OCI-LY1 (cell line): Measurements from ENCODE around the gene LSP1.

Experiments
- H2AFZ ChIP-seq: fragments of 200-600 bp; sonication (generic), shearing (Covaris generic); 2 replicates; pipeline ENCODE4 v1.6.0; 2014; ENCODE audit warnings: antibody characterized with exemption, mild to moderate bottlenecking, low read length
- H3F3A ChIP-seq: fragments of 200-600 bp; sonication (generic), shearing (Covaris generic); 2 replicates; pipeline ENCODE4 v1.6.0; 2014; ENCODE audit warnings: mild to moderate bottlenecking, antibody characterized with exemption, low read length, moderate library complexity; ENCODE audit not compliant: insufficient read depth
- H3K27ac ChIP-seq: fragments of 200-600 bp; sonication (generic); 2 replicates; pipeline ENCODE4 v1.5.1; 2014; ENCODE audit warnings: low read length, mixed run types, mild to moderate bottlenecking, low read depth; ENCODE audit not compliant: poor library complexity, severe bottlenecking
- H3K27me3 ChIP-seq: fragments of 200-600 bp; sonication (generic); 2 replicates; pipeline ENCODE4 v1.6.0; 2014; ENCODE audit warnings: antibody characterized with exemption, mild to moderate bottlenecking, low read length, moderate library complexity; ENCODE audit not compliant: insufficient read depth
- H3K36me3 ChIP-seq: fragments of 200-600 bp; sonication (generic); 2 replicates; pipeline ENCODE4 v1.6.1; 2014; ENCODE audit warnings: mild to moderate bottlenecking, antibody characterized with exemption, low read length, moderate library complexity, mixed read lengths; ENCODE audit not compliant: insufficient read depth
- H3K4me1 ChIP-seq: fragments of 200-600 bp; sonication (generic); 2 replicates; pipeline ENCODE4 v1.5.1; 2014; ENCODE audit warnings: mild to moderate bottlenecking, low read length, moderate library complexity; ENCODE audit not compliant: insufficient read depth, severe bottlenecking
- H3K4me2 ChIP-seq: fragments of 200-600 bp; sonication (generic), shearing (Covaris generic); 2 replicates; pipeline ENCODE4 v1.6.1; 2014; ENCODE audit warnings: low read length
- H3K4me3 ChIP-seq: fragments of 200-600 bp; sonication (generic); 2 replicates; pipeline ENCODE4 v1.5.1; 2014; ENCODE audit warnings: low read length, low read depth, mild to moderate bottlenecking, mixed read lengths; ENCODE audit not compliant: poor library complexity, severe bottlenecking
- H3K79me2 ChIP-seq: fragments of 200-600 bp; shearing (Covaris generic); 2 replicates; pipeline ENCODE4 v1.6.1; 2016; ENCODE audit warnings: mixed run types, low read length, mixed read lengths; ENCODE audit not compliant: insufficient read depth
- H3K9ac ChIP-seq: fragments of 200-600 bp; sonication (generic), shearing (Covaris generic); 2 replicates; pipeline ENCODE4 v1.6.1; 2014; ENCODE audit warnings: mild to moderate bottlenecking, low read length, mixed read lengths
- H3K9me2 ChIP-seq: fragments of 200-600 bp; sonication (generic), shearing (Covaris generic); 2 replicates; pipeline ENCODE4 v1.6.1; 2014; ENCODE audit warnings: low read depth, mild to moderate bottlenecking, low read length, mixed read lengths
- H3K9me3 ChIP-seq: fragments of 200-600 bp; shearing (Covaris generic); 2 replicates; pipeline ENCODE4 v1.6.1; 2014; ENCODE audit warnings: low read length, mixed read lengths
- H4K20me1 ChIP-seq: fragments of 200-600 bp; sonication (generic), shearing (Covaris generic); 2 replicates; pipeline ENCODE4 v1.6.0; 2016; ENCODE audit warnings: mild to moderate bottlenecking, low read length; ENCODE audit not compliant: insufficient read depth
- CTCF ChIP-seq: fragments of 200-600 bp; sonication (generic), shearing (Covaris generic); IDR thresholded peaks from 2 replicates; pipeline ENCODE4 v1.5.1; 2017; ENCODE audit warnings: mild to moderate bottlenecking, antibody characterized with exemption, low read length, moderate library complexity, mixed read lengths
- EZH2 ChIP-seq: fragments of 200-600 bp; sonication (generic), shearing (Covaris generic); IDR thresholded peaks from 2 replicates; pipeline ENCODE4 v1.8.0; 2017; ENCODE audit warnings: borderline replicate concordance, mixed run types, mild to moderate bottlenecking, antibody characterized with exemption, low read length, moderate library complexity, mixed read lengths

LSP1 gene

GRCh38 chr11:1838426-1839144, 14.3 kb upstream of the LSP1 start, which contains the start of gene TNNI2:
Gene TNNI2, plus strand, starts transcription at chr11:1838981. Its CDS starts 716 bp downstream, at chr11:1839697.
- TF ChIP-seq EZH2 (no peak), CTCF (no peak)
- Histone ChIP-seq H3K4me3 (no peak within 1 kb of the TSS), H3K4me1 (peaks cover 18% of the 10 kb centered on the region), H3K9me2 (no peaks in the 10 kb centered on the region), H3K36me3 (no peaks in the 10 kb centered on the region), H3K9me3 (no peaks in the 10 kb centered on the region), H3K27me3 (no peaks in the 10 kb centered on the region; the same call in 1 of the 2 replicates), H3K9ac (no peak within 1 kb of the TSS), H4K20me1 (no peaks in the 10 kb centered on the region), H3K79me2 (no peaks in the 10 kb centered on the region), H2AFZ (no peak within 1 kb of the TSS), H3K4me2 (peak within 1 kb of the TSS; percentile 37; the same call in 1 of the 2 replicates), H3K27ac (no peak within 1 kb of the TSS), H3F3A (no peaks in the 10 kb centered on the region)

DNA sequence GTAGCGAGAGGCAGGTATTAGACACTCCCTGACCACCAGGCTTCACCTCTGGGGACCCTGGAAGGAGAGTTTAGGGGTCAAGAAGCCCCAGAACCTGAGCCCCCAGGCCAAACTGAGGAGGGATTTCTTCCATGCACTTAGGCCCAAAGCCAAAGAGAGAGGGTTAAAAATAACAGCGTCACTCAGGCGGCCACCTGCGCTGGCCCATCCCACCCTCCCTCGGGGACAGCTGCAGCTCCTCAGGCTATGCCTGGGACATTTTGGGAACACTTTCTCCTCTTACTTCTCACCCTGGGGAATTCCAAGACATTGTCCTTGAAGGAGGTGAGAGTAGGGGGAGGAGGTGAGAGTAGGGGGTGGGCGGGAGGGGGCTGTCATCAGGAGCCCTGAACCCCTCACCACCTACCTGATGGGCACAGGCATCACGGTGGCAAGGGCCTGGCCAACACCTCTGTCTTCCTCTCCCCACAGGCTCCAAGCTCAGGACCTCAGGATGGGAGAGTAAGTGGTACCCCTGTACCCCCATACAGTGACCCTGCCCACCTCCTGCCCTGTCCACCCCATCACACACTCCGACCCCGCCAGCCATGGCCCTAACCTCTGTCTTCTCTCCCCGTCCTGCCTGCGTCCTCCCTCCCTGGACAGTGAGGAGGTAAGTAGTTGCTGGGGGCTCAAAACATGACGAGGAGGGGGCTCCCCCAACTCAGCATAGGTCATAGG, 13.5 kb upstream of the LSP1 start:
- Histone ChIP-seq H3K4me1 (peaks cover 18% of the 10 kb centered on the region), H3K27me3 (no peaks in the 10 kb centered on the region; the same call in 1 of the 2 replicates), H3K4me2 (peak overlapping the region; percentile 37; the same call in 1 of the 2 replicates), H3K27ac (no peak overlapping the region), H3F3A (no peaks in the 10 kb centered on the region), H3K9me2 (no peaks in the 10 kb centered on the region), H3K9ac (no peak overlapping the region), H3K4me3 (no peak overlapping the region), H2AFZ (no peak overlapping the region), H4K20me1 (no peaks in the 10 kb centered on the region), H3K9me3 (no peaks in the 10 kb centered on the region), H3K36me3 (no peaks in the 10 kb centered on the region), H3K79me2 (no peaks in the 10 kb centered on the region)
- TF ChIP-seq CTCF, result no peak
- no peak for TF ChIP-seq EZH2

- Histone ChIP-seq H3K4me1 (peaks cover 18% of the 10 kb centered on the region), H3K9me2 (no peaks in the 10 kb centered on the region), H2AFZ (no peak overlapping the region), H4K20me1 (no peaks in the 10 kb centered on the region), H3K27ac (peak overlapping the region; percentile 4), H3K79me2 (no peaks in the 10 kb centered on the region), H3K27me3 (no peaks in the 10 kb centered on the region; the same call in 1 of the 2 replicates), H3F3A (no peaks in the 10 kb centered on the region), H3K9ac (no peak overlapping the region; the same call in 1 of the 2 replicates), H3K4me3 (peak overlapping the region; percentile 34), H3K36me3 (no peaks in the 10 kb centered on the region), H3K9me3 (no peaks in the 10 kb centered on the region), H3K4me2 (peak overlapping the region; percentile 37; the same call in 1 of the 2 replicates)
- TF ChIP-seq CTCF, result peak; percentile 16; the same call in 1 of the 2 replicates
- no peak for TF ChIP-seq EZH2
Observed at GRCh38 chr11:1839924-1840779, 12.7 kb upstream of the LSP1 start.
